H4 (cell line): Measurements from ENCODE around the gene SCAF11. TPM values are rescaled to one million over a fixed set of nuclear protein-coding genes. Genes with fewer than 3 reads are reported as not detected.

Experiments
- DNase-seq: peaks from one replicate; pipeline ENCODE4 v3.0.0-alpha.2; 2015; ENCODE audit warnings: low spot score
- total RNA-seq: library from RNA; depleted of rRNA; stranded (reverse); fragments of >200 nt; shearing (Covaris generic); gene quantifications from 2 replicates; pipeline ENCODE4 v1.2.3, GENCODE V29; 2014

The SCAF11 gene
- total RNA-seq, 1 experiment from 2014 or later, result 64.7 TPM

GRCh38 chr12:45918818-45919217 lies 71.6 kb downstream of the SCAF11 start:
- DNase-seq, result no peak

DNA sequence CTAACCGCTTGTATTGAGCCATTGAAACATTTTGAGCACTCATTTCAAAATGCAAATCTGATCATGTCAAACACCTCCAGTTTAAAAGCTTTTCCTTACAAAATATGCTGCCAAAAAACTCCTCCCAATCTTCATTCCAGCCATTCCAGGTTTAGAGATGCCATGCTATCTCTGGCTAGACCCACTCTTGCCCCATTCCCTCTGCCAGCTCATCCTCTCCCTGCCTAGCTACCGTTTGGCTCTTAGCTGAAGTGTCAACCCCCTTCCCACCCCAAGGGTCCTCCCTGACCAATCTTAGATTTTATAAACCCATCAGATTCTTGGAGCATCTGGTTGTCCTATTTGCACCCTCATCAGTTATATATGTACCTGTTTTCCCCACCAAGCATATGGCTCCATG lies 75.0 kb downstream of the SCAF11 start:
- DNase-seq, result no peak

GRCh38 chr12:45914090-45914489 lies 76.3 kb downstream of the SCAF11 start:
- no peak for DNase-seq

DNA sequence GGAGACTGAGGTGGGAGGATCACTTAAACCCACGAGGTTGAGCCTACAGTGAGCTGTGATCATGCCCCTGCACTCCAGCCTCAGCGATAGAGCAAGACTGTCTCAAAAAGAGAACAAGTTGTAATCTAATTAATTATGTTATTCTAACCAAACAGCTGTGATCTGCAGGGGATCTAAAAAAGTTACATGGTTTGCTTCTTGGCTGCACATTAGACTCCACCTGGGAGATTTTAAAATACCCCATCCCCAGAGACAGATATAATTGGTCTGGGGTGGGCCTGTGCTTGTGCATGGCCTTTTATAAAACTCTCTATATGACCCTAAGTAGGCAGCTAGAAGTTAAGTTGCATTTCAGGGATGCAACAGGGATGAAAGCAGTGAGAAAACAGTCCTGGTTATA lies 76.7 kb downstream of the SCAF11 start:
- DNase-seq, result no peak

- no peak for DNase-seq
These were observed 77.6 kb downstream of the SCAF11 start for GRCh38 chr12:45912774-45913173.

GRCh38 chr12:45909041-45909713 lies 81.2 kb downstream of the SCAF11 start:
- DNase-seq, result no peak

DNA sequence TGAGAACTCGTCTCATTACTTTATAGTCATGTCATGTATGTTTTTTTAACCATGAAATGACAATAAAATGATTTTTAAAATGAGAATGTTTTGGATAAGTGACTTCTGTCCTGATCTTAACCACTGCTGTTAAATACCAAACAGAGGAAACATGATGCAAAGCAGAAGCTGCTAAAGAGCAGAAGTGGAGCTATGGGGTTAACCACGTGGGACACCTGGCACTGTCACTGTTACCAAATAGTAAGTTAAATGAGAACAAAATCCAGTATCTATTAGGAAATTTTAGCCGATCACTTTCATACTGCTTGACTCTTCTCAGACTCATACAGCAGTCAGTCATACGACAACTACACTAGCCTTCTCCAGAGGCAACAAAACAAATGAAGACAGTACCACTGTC lies 82.4 kb downstream of the SCAF11 start:
- DNase-seq, result no peak

DNA sequence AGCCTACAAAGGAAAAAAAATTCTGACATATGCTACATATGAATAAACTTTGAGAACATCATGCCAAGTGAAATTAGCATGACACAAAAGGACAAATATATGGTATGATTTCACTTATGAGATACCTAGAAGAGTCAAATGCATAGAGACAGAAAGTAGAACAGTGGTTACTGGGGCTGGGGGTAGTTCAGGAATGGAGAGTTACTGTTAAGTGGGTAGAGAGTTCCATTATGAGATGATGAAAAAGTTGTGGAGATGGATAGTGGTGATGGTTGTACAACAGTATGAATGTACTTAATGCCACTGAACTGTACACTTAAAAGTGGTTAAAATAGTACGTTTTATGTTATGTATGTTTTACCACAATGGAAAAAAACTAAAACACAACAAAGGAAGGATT lies 92.3 kb downstream of the SCAF11 start:
- DNase-seq, result no peak

- DNase-seq, result no peak
These were observed 94.4 kb downstream of the SCAF11 start for GRCh38 chr12:45895961-45896360.

- DNase-seq, result no peak
These were observed 97.1 kb downstream of the SCAF11 start for GRCh38 chr12:45893240-45893639.

GRCh38 chr12:45890276-45890675 lies 100.1 kb downstream of the SCAF11 start:
- no peak for DNase-seq

GRCh38 chr12:45887544-45887943 lies 102.8 kb downstream of the SCAF11 start:
- peak; percentile 7 for DNase-seq

GRCh38 chr12:45886685-45887084 lies 103.7 kb downstream of the SCAF11 start:
- no peak for DNase-seq

DNA sequence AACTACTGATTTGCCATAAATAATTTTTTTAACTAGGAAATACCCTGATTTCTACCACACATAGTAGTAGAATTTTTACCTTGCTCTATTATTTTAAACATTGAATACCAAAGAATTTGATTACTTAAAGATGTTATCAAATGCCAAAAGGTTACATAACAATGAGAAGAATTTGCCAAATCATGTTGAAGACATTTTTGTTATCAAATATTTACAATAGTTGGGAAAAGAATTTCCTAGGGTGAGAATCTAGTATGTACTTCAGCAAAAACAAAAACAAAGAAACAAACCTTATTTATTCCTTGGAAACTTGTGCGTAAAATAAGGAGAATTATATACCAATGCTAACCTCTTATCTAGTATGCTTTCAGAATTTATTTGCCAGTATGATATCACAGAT lies 107.2 kb downstream of the SCAF11 start:
- DNase-seq, result no peak

DNA sequence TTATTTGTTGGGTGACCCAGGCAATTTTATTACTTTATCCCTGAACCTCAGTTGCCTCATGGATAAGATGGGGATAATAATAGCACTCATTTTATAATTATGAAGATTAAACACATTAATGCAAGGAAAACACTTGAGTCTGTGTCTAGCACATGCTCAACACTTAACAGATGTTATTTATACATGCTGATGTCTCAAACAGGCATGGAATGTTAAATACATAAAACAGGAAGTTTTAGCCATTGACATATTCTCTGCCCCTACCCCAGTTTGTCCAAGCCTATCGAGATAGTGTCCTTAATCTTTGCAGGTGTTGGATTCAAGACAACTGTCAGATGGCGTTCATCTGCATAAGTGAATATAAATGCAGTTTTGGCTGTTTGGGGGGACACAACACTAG lies 109.8 kb downstream of the SCAF11 start:
- no peak for DNase-seq

GRCh38 chr12:45879363-45879895 lies 110.9 kb downstream of the SCAF11 start:
- no peak for DNase-seq

DNA sequence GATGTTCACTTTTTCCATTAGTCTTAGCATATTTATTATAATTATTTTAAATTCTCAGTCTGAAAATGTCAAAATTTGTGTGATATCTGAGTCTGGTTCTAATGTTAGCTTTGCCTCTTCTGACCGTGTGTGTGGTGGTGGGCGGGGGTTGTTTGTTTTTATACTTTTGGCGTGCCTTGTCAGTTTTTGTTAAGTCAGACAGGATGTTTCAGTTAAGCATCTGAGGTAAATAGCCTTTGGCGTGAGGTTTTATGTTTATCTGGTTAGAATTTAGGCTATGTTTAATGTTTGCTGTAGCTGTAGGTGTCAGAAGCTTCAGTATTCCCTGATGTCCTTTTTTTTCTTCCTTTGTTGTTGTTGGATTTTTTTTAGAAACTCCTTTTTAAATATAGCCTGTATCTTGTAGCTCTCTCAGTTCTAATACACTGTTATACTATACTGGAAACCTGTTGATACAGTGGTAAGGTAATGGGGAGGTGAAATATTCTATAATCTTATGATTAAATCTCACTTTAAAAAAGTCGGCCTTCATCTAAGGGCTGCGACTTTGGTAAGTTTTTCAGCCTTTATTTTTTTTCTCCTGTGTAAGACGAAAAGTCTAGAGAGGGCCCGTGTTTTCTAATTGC lies 111.6 kb downstream of the SCAF11 start:
- DNase-seq, result peak; percentile 10

DNA sequence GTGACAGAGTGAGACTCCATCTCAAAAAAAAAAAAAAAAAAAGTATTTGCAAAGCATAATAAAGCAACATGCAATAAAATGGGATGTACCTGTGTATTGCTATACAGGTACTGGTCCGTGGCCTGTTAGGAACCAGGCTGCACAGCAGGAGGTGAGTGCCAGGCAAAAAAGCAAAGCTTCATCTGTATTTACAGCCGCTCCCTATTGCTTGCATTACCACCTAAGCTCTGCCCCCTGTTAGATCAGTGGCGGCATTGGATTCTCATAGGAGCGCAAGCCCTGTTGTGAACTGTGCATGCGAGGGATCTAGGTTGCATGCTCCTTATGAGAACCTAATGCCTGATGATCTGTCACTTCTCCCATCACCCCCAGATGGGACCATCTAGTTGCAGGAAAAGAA lies 113.3 kb downstream of the SCAF11 start:
- no peak for DNase-seq

DNA sequence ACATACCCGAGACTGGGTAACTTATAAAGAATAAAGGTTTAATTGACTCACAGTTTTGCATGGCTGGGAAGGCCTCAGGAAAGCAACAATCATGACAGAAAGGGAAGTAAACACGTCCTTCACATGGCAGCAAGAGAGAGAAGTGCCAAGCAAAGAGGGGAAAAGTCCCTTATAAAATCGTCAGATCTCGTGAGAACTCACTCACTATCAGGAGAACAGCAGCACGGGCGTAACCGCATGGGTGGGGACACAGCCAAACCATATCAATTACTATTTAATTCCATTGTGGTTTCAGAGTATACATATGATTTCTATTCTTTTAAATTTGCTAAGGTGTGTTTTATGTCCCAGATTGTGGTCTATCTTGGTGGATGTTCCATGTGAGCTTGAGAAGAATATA lies 117.9 kb downstream of the SCAF11 start:
- DNase-seq, result no peak
